Neural progenitor cell (in vitro differentiated cells): ENCODE measurements around the gene CSKMT.

Source experiments
- EZH2 ChIP-seq: fragments of 200-600 bp; sonication (generic); IDR thresholded peaks from 2 replicates; pipeline ENCODE4 v1.6.1; 2017; ENCODE audit warnings: antibody characterized with exemption, mild to moderate bottlenecking, moderate library complexity
- EZH2phosphoT487 ChIP-seq: fragments of 200-600 bp; sonication (generic); IDR thresholded peaks from 2 replicates; pipeline ENCODE4 v1.6.1; 2017; ENCODE audit warnings: antibody characterized with exemption

GRCh38 chr11:62689421-62690183, 24.5 kb downstream of the CSKMT start, which contains the start of gene LRRN4CL:
- no peak for TF ChIP-seq EZH2phosphoT487
- TF ChIP-seq EZH2, result no peak
